DMS153 (cell line): Measurements from ENCODE around the gene AATF.

Source experiments
- DNase-seq: peaks from one replicate; lab custom pipeline; 2025; lab: John Stamatoyannopoulos, UW

AATF gene

DNA sequence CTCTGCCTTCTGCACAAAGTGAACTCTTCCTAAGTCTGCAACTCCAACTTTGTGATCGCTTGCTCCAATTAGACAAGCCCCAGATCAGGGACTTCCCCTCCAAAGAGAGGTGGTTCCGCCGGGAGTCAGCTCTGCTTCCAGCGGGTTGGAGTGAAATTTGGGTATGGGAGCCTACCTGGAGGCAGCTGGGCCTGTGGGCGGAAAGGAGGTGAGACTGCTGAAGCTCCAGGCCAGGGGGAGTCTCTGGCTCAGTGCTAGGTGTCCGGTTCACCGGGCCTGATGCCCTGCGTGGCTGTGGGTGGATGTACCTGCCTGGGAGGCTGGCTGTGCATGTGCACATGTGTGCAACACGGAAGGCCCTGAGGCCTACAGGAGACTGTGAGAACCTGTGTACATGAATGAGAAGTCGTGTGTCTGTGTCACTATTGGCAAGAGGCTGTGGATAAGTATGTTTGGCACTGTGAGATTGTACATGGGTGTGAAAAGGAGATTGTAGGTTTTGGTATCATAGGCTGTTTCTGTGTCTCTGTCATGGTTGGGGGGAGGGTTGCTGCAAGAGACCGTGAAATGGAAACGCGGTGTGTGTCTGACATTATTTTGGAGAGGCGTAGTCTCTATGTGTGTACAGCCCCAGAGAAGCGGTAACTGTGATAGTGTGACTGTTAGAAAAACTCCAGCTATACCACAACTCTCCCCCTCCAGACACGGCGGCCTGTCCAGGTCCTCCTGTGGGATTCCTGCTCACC, 7.3 kb upstream of the AATF start:
- no peak for DNase-seq

DNA sequence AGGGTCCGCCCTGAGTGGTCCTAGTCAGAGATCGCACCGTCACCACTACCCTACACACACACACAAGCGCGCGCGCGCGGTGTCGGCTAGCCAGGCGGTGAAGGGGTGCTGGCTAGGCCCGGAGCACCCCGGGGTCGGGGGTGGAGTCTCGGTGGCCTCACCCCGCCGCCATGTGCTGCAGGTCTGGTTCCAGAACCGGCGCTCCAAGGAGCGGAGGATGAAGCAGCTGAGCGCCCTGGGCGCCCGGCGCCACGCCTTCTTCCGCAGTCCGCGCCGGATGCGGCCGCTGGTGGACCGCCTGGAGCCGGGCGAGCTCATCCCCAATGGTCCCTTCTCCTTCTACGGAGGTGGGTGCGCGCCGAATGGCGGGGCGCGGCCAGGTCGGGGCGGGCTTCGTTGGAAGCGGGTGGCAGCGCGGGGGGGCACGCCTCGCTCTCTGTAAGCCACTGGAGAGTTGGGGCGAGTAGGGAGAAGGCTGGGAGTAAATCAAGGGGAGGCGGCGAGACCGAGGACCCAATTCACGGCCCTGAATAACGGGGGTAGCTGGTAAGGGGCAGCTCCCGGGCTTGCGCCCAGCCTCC, 6.6 kb upstream of the AATF start:
- no peak for DNase-seq

DNA sequence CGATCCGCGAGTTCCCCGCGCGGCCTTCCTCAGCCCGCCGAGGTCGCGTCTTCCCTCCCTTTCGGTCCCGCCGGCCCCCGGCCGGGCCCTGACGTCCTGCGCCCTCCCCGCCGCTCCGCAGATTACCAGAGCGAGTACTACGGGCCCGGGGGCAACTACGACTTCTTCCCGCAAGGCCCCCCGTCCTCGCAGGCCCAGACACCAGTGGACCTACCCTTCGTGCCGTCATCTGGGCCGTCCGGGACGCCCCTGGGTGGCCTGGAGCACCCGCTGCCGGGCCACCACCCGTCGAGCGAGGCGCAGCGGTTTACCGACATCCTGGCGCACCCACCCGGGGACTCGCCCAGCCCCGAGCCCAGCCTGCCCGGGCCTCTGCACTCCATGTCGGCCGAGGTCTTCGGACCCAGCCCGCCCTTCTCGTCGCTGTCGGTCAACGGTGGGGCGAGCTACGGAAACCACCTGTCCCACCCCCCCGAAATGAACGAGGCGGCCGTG, 6.1 kb upstream of the AATF start:
- DNase-seq, result no peak

DNA sequence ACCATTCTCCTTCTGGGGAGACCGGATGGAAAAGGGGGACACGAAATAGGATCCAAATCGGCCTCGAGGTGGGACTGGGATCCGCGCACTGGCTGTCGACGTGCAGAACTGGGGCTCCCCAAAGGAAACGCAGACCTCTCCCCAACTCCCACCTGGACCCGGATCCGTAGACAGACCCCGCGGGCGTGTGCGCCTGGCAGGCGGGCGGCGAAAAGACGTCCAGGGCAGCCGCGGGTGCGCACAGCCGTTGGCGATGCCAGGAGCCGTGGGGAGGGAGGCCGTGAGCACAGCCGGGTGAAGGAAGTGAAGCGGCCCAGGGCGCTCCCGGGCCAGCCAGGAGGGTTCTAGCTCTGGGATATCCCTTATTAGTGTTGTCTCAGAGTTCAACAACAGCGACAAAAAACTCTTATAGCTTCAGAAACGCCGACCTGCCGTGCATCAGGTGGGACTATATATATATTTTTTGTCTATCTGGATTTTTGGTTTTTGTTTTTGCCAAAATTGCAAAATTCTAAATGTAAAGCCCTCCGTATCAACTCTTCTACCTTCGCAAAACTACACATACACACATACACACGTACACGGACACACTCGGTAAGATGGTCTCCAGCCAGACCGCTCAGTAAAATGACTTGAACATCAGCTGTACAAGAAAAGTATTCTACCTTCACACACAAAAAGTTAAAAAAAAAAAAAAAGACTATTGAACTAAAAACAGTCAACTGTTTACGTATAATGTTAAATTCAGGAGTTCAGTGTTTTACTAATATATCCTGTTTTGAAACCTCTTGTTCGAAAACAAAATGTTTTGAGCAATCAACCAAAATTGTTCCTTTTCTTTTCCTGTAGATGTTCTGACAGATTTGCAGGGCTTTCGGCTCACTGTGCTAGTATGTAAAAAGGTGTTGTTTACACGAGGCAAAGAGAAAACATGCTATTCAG, 5.2 kb upstream of the AATF start:
- no peak for DNase-seq

DNA sequence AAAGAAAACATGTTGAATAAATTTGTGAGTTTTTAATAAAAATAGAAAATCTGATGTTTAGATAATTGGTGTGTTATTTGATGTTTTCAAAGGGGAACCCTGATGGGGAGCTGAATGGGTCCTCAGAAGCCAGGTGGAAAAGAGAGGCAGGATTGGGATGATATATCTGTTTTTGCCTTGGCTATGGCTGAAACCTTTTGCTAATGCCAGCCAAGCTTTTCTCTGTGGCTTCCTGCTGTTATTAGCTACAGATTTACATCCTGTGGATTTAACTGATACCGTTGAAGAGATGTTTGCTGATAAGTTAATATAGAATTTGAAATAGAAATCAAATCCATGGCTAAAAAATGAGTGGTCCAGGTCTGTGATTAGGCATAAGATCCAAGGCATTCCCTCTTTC, 4.2 kb upstream of the AATF start:
- DNase-seq, result no peak

DNA sequence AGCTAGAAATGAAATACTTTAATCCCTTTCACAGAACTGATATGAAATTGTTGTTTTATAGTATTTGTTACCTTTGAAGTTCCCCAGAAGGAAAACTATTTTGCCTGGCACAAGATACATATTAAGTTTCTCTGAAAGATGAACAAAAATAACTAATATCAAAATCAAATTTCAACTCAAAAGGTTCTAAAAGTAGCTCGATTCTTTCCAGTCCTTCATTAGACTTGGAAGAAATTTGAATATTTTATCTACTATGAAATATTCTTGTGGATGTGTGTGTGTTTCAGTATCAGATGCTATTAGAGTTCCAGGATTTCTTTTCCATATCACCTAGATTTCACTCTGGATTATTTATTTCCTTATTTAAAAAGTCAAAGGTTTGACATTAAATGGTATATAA, 3.6 kb upstream of the AATF start:
- no peak for DNase-seq

DNA sequence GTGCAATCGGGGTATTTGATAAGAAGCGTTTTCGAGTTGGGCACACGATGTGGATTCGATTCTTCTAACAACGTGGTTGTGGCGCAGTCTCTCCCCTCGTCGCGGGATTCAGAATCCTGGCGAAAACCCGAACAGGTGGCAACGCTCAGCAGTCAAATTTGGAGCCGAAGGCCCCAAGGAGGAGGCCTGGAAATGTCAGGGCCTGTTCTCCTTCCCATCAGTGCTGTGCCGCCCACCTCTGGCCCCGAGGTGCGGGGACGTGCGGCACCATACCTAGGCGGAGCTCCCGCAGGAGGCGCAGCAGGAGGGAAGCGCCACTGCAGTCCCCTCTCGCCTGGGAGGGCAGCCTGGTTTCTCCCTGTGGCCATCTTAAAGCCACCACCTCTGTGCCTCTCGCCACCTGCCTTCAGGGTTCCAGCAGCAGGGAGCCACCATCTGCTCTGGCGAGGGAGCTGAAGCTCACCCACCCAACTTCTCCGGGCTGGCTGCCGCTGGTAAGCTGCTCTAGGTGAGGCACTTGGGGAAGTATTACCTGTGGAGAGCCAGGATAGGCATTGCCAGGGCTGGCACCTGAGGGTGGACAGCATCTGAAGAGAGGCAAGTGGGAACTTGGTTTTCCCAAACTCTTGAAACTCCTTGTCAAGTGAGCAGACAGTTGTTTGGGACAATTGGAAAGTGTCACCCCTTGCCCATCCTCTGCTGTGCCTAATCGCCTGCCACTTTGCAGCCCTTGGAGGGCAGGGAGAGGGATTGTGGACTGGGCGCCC, 2.6 kb upstream of the AATF start:
- DNase-seq, result no peak

DNA sequence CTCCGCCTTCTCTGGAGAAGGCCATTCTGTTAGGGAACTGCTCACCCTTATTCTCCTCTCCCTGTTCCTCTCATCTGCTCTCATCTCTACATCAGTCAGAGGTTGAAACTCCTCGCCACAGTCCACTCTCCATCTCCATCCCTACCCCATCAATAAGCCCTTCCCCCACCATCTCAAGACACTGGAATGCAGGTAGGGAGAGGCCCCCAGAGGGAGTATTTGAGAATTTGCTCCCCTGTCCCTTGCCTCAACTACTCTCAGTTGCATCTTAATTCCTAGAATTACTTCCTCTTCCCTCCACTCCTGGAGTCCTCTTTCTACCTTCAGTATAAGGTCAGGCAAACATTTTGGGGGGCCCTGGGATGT, 2.0 kb upstream of the AATF start:
- no peak for DNase-seq

DNA sequence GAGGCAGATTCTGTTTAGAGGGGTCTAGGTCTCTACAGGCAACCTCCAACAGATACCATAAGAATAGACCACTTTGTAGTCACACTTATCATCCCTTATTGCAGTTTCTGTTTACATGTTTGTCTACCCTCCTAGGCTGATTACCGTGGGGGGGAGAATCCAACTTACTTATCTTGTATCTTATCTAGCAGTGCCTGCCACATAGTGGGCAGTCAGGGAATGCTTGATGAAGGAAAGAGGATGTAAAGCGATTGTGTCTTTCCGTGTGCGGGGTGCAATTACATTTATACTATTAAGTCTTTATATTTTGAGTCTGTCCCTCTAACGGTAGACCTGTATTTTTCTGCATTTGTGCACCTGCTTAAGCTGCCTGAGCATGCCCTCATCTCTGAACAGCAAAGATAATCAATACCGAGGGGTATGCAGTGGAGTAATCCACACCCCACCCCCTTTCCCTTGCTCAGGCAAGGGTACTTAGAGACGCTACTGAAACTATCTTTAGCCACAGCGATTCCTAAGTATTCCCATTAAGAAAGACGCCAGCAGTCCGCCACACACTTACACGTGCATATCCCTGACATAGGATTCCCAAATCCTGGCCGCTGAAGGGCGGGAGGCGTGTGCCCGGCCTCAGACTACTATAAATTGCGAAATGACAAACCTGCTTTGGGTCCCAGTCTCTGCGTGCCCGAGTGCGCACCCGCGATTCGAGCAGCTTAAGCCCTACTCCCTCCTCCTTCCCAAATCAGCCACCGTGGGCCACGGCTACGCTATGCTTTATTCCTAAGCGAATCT, 635 bp upstream of the AATF start:
- DNase-seq, result no peak

DNA sequence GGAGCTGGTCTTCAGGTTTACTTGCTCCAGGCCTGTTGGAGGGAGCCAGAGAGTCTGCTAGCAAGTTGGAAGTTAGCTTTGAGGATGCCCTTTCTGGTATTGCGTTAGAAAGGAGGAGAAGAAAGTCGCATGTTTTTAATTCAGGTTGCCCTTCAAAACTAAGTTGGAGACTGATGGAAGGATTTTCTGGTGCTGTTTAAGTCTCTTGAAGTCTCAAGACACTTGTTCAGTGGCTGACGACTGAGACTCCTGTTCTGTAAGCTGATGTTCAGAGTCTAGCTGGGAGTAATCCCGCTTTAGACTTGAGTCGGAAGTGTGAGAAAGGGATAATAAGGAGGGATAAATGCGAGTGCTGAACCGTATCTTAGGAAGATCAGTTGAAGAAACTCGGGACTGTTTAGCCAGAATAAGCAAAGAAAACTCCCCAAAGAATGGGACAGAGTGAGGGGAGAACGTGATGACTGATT, 740 bp downstream of the AATF start:
- no peak for DNase-seq

DNA sequence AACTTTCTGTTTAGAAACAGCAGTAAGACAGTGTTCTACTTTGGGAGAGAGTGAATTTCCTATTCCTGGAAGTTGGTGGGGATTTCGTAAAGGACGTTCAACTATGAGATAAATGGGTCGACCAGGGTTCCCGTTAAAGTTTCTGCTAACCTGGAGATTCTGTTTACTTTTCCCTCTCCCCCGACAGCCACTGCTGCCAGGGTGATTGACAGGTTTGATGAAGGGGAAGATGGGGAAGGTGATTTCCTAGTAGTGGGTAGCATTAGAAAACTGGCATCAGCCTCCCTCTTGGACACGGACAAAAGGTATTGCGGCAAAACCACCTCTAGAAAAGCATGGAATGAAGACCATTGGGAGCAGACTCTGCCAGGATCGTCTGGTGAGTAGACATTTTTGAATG, 1.3 kb downstream of the AATF start:
- DNase-seq, result no peak

DNA sequence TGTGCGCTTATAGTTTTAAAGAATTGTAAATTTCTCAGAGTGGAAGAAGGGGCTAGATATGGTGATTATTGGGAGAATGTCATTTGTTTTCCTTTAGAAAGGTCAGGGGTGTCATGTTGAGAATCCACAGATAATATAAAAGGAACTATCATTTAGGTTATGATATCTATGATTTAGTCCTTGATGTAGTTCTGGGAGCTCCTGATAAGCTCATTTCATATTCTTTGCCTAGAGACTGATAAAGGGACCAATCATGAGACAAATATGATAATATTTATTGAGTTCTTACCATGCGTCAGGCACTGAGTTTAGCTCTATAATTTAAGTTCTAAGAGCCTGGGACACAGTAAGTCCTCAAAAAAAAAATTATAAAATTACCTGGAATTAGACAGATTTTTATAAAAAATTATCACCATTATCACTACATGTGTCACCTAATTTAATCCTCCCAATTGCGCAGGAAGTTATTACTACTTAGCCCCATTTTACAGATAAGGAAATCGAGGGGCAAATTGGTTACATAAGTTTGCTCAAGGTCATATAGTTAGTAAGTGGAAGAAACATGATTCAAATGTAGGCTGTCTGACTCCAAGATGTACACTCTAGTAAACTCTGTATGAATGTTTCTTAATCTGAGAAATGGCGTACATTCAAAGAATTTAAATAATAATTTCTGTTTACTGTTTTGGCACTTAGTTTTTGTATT, 2.5 kb downstream of the AATF start:
- DNase-seq, result no peak

DNA sequence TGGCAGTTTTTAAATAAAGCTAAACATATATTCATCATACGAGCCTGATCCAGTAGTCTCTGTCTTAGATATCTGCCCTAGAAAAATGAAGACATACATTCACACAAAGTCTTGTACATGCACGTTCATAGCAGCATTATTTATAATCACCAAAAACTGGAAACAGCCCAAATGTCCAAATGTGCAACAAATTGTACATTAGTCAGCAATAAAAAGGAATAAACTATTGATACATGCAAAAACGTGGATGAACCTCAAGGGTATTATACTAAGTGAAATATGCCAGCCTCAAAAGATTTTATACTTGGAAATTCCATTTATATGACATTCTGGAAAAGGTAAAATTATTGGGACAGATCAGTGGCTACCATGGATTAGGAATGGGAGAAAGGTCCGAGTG, 22.8 kb downstream of the AATF start:
- DNase-seq, result no peak

DNA sequence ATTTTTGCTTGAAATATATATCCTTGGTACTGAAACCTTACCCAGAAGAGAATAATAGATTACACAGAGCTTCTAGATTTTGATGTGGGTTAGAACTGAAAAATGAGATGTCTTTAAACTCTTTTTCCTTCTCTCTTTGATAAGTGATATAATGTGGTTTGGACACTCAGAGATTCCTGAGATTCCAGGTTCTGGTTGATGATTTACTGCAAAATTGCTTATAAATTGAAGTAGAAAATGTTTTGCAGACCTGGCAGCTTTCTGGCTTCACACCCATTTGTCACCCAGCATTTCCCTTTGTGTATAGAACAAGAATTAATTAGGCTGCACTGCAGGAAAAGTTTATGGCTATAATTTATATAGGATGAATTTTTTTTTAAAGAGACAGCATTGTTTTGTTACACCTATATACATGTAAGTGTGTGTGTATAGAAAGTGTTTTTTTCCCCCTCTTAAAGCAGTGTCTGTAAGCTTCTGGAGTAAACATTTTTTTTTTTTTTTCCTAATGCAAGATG, 23.5 kb downstream of the AATF start:
- no peak for DNase-seq

DNA sequence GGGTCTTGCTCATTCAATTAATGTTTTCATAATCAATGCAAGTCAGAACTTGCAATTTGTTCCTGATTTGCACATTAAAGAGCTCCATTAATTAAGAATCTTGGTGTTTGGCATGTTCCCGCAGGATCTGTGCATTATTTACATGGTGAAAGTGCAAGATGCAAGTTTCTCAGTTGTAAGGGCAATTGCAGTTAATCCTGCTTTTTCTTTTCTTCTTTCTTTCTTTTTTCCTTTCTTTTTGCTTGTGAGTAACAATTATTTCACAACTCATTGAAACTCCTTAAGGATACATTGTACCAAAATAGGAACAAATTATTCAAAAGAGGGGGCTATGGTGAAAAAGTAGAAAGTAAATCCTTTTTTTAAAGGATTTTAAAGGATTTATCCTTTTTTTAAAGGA, 24.2 kb downstream of the AATF start:
- no peak for DNase-seq

DNA sequence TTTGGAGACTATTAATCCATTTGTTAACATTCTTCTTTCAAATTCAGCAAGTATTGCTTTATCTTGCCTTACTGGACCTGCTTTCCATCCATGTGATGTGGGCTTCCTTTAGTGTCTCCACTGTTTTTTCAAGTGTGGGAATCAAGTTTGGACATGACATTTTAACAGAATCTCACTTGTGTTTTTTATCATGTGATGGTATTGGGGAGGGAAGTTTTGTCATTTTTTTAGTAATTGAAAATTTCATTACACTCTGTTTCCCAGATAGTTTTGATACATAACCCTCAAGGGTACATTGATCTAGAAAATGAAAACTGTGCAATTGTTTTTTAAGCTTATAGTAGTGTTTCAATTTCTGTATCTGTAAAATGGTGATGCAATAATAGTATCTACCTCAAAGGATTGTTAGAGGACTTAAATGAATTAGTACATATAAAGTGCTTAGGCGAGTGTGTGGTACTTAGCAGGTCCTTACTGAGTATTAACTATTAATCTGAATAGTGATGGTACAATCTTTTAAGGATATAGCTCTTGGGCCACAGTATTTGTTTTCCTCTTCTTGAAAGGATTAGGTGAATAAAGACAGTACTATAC, 27.3 kb downstream of the AATF start:
- no peak for DNase-seq

DNA sequence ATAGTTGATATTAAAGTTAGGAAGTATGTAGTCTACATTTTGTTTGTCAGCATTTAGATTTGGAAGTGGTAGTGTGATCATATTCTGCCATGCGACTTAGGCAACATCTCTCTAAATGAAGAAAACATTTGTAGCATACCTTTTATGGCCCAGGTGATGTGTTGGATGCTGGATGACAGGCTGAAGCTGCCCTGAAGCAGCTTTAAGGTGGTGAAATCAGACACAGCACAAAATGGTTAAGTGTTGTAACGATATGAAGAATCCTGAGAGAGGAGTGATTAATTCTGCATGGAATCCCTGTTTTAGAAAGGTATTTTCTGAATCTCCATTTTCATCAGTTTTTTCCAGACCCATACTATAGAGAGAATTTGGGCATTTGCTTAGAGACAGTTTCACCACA, 28.3 kb downstream of the AATF start:
- DNase-seq, result no peak

DNA sequence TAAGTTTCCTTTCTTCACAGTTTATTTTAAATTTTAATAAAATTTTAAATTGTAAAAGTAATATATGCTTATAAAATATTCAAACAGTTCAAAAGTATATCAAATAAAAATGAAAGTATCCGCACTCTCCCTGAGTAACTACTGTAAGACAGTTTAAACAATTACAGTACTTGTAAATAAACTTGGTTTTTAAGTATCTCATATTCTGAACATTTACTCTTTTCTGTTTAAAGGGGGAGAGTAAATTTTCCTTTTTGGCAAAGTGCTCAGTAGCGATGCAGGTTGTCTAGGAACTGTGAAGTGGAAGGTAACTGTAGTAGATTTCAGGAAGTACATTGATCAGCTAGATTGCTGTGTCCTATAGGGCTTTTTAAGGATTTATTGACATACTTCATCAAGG, 28.8 kb downstream of the AATF start:
- DNase-seq, result no peak

DNA sequence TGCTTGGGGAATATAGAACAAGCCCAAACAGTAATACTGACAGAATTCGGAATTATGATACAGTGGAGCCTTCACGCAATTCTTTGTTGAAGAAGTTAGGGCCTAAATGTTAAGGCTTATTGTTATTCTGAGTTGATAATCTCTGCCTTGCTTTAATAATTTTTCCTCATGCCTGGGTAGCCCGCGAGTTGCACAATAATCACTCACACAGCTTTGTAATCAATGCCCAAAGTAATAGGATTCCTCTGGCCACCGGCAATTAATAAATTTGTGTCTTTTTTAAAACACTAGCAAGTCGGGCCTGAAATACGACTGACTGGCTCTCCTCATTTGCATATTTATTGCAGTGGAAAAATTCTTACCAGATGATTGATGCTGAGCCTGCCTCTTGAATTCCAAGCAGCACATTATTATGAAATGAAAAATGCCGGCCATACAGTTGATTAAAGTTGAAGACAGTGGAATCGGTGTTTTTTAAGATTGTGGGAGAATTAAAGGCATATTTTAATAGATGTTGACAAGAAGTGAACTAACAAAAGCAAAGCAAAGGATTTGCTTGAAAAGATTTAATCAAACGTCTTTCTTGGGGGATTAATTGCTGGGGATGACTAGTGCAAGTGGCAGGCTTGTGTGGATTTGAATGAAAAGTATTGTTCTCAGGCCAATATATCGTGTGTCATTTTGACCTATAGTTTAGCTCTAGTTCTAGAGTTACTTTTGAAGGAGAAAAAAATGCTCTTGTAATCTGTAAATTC, 30.2 kb downstream of the AATF start:
- DNase-seq, result no peak
